AG04450 (cell line): ENCODE data around the gene FCER1G. TPM values are rescaled to one million over a fixed set of nuclear protein-coding genes. Genes with fewer than 3 reads are reported as not detected.

Experiments
- CTCF ChIA-PET: fragments of 300-600, 350-600 bp; formaldehyde crosslinking; extraction: SDS; loops from one replicate; lab custom pipeline; 2022; ENCODE audit warnings: antibody characterized with exemption, inconsistent platforms; lab: Charles Lee
- POLR2A ChIA-PET: fragments of 350-600 bp; formaldehyde crosslinking; extraction: SDS; loops from one replicate; lab custom pipeline; 2021; ENCODE audit warnings: antibody characterized with exemption, inconsistent platforms; lab: Yijun Ruan, JAX
- DNase-seq: peaks from one replicate; pipeline ENCODE4 v3.0.0-alpha.2; 2011; ENCODE audit warnings: low read depth, low spot score
- H3K27ac ChIP-seq: one replicate; pipeline ENCODE4 v1.5.1; 2012; ENCODE audit warnings: low read depth, low read length, control low read depth
- H3K27me3 ChIP-seq: one replicate; pipeline ENCODE4 v1.6.0; 2012; ENCODE audit warnings: low read length; ENCODE audit not compliant: control insufficient read depth, insufficient read depth
- H3K4me3 ChIP-seq: 2 replicates; pipeline ENCODE4 v1.5.1; 2011; ENCODE audit warnings: mild to moderate bottlenecking, low read depth, low read length, control low read depth
- H3K9me3 ChIP-seq: 2 replicates; pipeline ENCODE4 v1.5.1; 2012; ENCODE audit warnings: low read length; ENCODE audit not compliant: control insufficient read depth, insufficient read depth
- CTCF ChIP-seq: IDR thresholded peaks from 2 replicates; pipeline ENCODE4 v1.5.1; 2011; ENCODE audit warnings: low read depth, low read length, control low read depth, inconsistent platforms
- polyA plus RNA-seq: library from polyadenylated mRNA; depleted of rRNA; stranded (reverse); fragments of >200 nt; gene quantifications from 2 replicates; pipeline ENCODE4 v1.2.3, GENCODE V29; 2011

The FCER1G gene
- polyA plus RNA-seq, 1 experiment: 0.66 TPM

DNA sequence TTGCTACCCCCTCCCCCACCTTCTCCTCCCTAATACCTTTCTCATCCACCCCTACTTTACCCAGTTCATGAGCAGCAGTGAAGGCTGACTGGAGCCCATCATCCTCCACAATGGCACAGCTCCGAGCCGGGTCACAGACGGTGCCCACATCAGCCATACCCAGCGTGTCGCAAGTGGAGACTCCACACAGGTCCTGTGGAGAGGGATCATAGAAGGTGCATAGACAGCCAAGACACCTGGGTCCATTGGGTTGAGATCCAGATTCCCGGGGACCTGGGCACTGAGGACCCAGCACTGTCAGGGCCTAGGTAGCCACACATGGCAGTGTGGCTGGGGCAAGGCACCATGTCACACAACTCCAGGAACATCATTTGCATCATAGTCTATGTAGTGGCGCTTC, 19.0 kb upstream of the FCER1G start:
- DNase-seq: no peak
- Histone ChIP-seq H3K4me3 (no peak overlapping the region), H3K27me3 (no peaks in the 10 kb centered on the region), H3K27ac (no peak overlapping the region), H3K9me3 (no peaks in the 10 kb centered on the region)
- ChIA-PET POLR2A (interaction anchor here (0.7 kb wide), 1 partner anchor 10 kb away, joined by 4 read pairs; no protein-coding TSS in a partner anchor), CTCF (interaction anchor here (1.9 kb wide), 1 partner anchor 186 kb away, joined by 13 read pairs; no protein-coding TSS in a partner anchor)
- no peak for TF ChIP-seq CTCF

DNA sequence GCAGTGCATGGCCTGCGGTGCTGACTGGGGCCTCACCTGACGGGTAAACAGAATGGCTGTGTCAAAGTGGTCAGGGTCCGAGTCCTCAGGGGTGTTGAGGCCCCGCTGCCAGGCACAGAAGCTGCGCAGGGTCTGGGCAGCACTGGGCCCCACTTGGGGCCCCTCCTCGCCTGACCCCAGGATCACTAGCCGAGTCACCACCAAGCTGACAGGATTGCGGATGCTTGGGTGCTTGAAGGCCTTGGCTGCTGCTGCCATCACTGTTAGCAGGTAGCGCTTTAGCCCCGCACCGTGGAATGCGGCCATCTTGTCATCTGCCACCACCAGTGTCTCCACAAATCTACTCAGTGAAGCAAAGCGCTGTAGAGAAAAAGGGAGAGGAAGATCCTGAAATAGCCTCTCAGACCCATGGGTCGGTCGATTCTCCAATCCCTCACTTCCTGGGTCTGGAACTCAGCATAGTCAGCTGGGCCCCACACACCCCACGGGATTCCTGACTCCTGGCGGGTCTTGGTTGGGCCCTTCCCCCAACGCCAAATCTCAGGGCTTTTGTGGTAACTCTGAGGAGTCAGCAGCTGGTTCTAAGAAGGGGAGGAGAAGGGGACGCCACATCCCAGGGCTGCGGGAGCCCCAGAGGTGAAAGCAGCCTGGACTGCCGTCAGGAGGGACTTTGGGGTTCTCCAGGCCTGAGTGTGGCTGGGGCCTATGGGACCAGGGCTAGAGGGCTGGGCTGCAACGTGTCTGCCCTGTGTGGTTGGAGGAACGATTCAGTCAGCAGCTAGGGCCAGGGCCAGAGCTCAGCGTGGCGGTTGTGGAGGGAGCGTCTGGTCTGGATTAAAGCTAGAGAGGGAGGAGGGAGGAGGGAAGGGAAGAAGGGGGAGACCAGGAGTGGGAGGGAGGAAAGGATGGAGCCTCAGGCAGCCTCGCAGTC, 18.3 kb upstream of the FCER1G start:
- CTCF ChIA-PET: interaction anchor here (1.0 to 3.5 kb wide), 5 partner anchors 12 to 185 kb away, joined by 3 to 29 read pairs (median 8); partner anchors contain the start of genes PPOX and TOMM40L
- POLR2A ChIA-PET: interaction anchor here (0.6 to 1.2 kb wide), 4 partner anchors 9 to 68 kb away, joined by 4 to 13 read pairs (median 5); partner anchors contain the start of gene TOMM40L
- peak; percentile 59 for DNase-seq
- Histone ChIP-seq H3K9me3 (no peaks in the 10 kb centered on the region), H3K4me3 (peak overlapping the region; percentile 51), H3K27ac (peak overlapping the region; percentile 93), H3K27me3 (no peaks in the 10 kb centered on the region)
- TF ChIP-seq CTCF: no peak

DNA sequence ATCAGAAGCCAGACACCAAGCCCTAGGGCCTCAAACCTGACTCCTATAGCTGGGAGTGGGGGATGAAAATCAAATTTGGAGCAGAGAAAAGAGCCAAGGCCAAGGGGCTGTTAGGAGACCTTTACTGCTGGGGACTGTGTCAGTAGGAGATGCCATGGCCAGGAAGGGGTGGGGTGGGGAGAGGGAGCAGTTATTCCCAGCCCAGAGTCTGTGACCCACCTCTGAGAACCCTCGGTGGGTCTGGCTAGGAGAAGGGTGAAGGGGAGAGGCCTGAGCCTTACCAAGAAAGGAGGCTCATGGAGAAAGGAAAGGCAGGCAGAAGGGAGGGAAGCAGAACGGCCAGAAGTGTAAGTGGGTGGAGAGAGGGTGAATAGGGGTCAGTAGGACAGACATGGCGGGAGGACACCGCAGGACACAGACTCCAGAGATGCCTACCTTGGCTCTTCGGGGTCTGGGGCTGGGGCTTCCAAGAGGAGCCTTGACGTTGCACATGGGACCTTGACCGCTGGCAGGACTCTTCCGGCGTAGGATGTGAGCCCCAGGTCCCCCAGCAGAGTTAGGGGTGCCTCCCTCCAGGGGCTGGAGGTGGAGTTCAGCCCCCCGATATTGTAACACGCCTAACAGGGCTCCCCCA, 17.4 kb upstream of the FCER1G start:
- POLR2A ChIA-PET: interaction anchor here (0.6 to 1.2 kb wide), 4 partner anchors 9 to 68 kb away, joined by 3 to 13 read pairs (median 5); partner anchors contain the start of gene TOMM40L
- TF ChIP-seq CTCF: no peak
- peak overlapping the region; percentile 51 for H3K4me3 ChIP-seq
- peak overlapping the region; percentile 93 for H3K27ac ChIP-seq
- no peak for DNase-seq
- no peaks in the 10 kb centered on the region for H3K27me3 ChIP-seq
- CTCF ChIA-PET: interaction anchor here (0.6 to 3.5 kb wide), 8 partner anchors 11 to 184 kb away, joined by 3 to 29 read pairs (median 5); partner anchors contain the start of genes PPOX and TOMM40L
- H3K9me3 ChIP-seq: no peaks in the 10 kb centered on the region

DNA sequence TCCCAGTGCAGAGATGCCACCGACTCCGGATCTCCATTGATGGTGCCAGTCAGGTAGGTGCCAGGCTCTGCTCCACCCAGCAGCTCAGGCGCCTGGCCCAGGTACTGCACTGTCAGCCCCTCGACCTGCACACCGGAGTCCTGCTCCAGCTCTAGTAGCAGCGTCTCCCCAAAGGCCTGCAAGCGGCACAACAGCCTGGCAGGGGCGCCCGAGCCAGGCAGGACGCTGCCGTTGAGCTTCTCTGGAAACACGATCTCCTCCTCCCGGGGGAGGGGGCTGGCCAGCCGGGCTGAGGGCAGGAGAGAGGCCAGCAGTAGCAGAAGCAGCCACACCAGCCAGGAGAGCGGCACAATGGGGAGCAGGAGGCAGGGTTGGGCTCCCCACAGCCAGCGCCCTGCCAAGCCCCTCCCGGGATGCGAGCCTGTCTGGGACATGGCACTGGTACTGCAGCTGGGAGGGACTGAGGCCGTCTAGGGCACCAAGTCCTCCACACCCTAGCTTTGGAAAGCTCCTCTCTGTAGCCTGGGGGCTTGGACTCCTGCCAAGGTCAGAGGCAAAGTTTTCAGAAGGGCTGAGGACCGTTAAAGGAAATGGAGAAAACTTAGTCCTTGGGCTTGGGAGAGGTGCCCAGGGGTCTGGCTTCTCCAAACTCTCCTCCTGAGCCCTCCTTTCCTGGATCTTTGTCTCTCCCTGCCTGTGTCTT, 16.8 kb upstream of the FCER1G start:
- Histone ChIP-seq H3K27me3 (no peaks in the 10 kb centered on the region), H3K27ac (peak overlapping the region; percentile 57), H3K9me3 (no peaks in the 10 kb centered on the region), H3K4me3 (peak overlapping the region; percentile 51)
- CTCF ChIA-PET: interaction anchor here (0.6 to 3.5 kb wide), 9 partner anchors 8 to 184 kb away, joined by 3 to 29 read pairs (median 4); partner anchors contain the start of genes PPOX and TOMM40L
- 0 out of 2 replicates have a peak, but pooled peaks have one; percentile 7 for TF ChIP-seq CTCF
- POLR2A ChIA-PET: interaction anchor here (0.8 to 1.3 kb wide), 4 partner anchors 9 to 116 kb away, joined by 3 read pairs; partner anchors contain the start of genes PPOX and SDHC
- DNase-seq: no peak
